Activated CD8-positive, alpha-beta T cell treated with anti-CD3 and anti-CD28 coated beads, Interleukin-2, amount 10 ng/mL, durations not matched to agents 7 days and 5 days (primary cell): ENCODE measurements around the gene ABCA5. TPM values are rescaled to one million over a fixed set of nuclear protein-coding genes. Genes with fewer than 3 reads are reported as not detected.
A peak's percentile ranks its signal among the peaks of the same experiment; 100 is the strongest.

ENCODE experiments used
- ATAC-seq: fragments of 150-1000 bp; cut with Tn5 transposase; one replicate; pipeline ENCODE4 v1.10.0; 2021; ENCODE audit warnings: moderate library complexity
- CTCF ChIA-PET: fragments of 350-600 bp; sonication (Branson Sonifier 250); formaldehyde crosslinking; loops from one replicate; lab custom pipeline; 2021; ENCODE audit warnings: antibody characterized with exemption; lab: Charles Lee
- POLR2A ChIA-PET: fragments of 350-600 bp; sonication (Branson Sonifier 250); formaldehyde crosslinking; loops from one replicate; lab custom pipeline; 2021; ENCODE audit warnings: antibody characterized with exemption; lab: Charles Lee
- DNase-seq: peaks from one replicate; pipeline ENCODE4 v3.0.0-alpha.2; 2020
- H3K27ac Mint-ChIP-seq: one replicate; pipeline ENCODE4 v1.8.0; 2021; ENCODE audit warnings: mild to moderate bottlenecking, mixed read lengths
- H3K27me3 Mint-ChIP-seq: one replicate; pipeline ENCODE4 v1.8.0; 2021; ENCODE audit warnings: low read depth, mixed read lengths
- H3K36me3 Mint-ChIP-seq: one replicate; pipeline ENCODE4 v1.8.0; 2021; ENCODE audit warnings: low read depth, mixed read lengths
- H3K4me1 Mint-ChIP-seq: one replicate; pipeline ENCODE4 v1.8.0; 2021; ENCODE audit warnings: low read depth, mixed read lengths
- H3K4me3 Mint-ChIP-seq: one replicate; pipeline ENCODE4 v1.8.0; 2021; ENCODE audit warnings: mild to moderate bottlenecking, mixed read lengths
- H3K9me3 Mint-ChIP-seq: one replicate; pipeline ENCODE4 v1.8.0; 2022; ENCODE audit warnings: mixed read lengths; ENCODE audit not compliant: insufficient read depth
- total RNA-seq, 2 experiments: library from RNA; stranded (reverse); gene quantifications; one replicate each; pipeline ENCODE4 v1.2.3, GENCODE V29; 2021

Gene ABCA5
- total RNA-seq: 10 to 100 TPM; 11.1 to 14.5 TPM

- CTCF ChIA-PET: interaction anchor here (1.1 to 1.6 kb wide), 4 partner anchors 9 to 88 kb away, joined by 3 to 5 read pairs (median 5); partner anchors contain the start of gene MAP2K6
- H3K4me1 Mint-ChIP-seq: peaks cover 22% of the 10 kb centered on the region
Observed at GRCh38 chr17:69327060-69327831, at the start of gene ABCA5. ABCA5 (minus strand) TSS chr17:69327133; CDS start chr17:69314415, 12,718 bp downstream.

GRCh38 chr17:69375229-69375628 lies 48.3 kb upstream of the ABCA5 start:
- POLR2A ChIA-PET: no interaction called here
- peaks cover 2% of the 10 kb centered on the region for H3K27me3 Mint-ChIP-seq

More at GRCh38 chr17:69327060-69327831, at the start of gene ABCA5:
- DNase-seq (peak; percentile 90), ATAC-seq (peak; percentile 98)
- POLR2A ChIA-PET: interaction anchor here (0.9 to 1.7 kb wide), 3 partner anchors 14 to 93 kb away, joined by 3 to 7 read pairs (median 4); partner anchors contain the start of gene MAP2K6
- H3K27me3 Mint-ChIP-seq: peaks cover 13% of the 10 kb centered on the region
- no peaks in the 10 kb centered on the region for H3K9me3 Mint-ChIP-seq
- no peaks in the 10 kb centered on the region for H3K36me3 Mint-ChIP-seq
- H3K27ac Mint-ChIP-seq: peak within 1 kb of the TSS; percentile 92
- H3K4me3 Mint-ChIP-seq: peak within 1 kb of the TSS; percentile 96

GRCh38 chr17:69373069-69373468 lies 46.1 kb upstream of the ABCA5 start:
- no peak overlapping the region for H3K27ac Mint-ChIP-seq
- H3K27me3 Mint-ChIP-seq: peaks cover 7% of the 10 kb centered on the region
- POLR2A ChIA-PET: no interaction called here
- H3K9me3 Mint-ChIP-seq: no peaks in the 10 kb centered on the region
- peaks cover 9% of the 10 kb centered on the region for H3K4me1 Mint-ChIP-seq
- H3K36me3 Mint-ChIP-seq: no peaks in the 10 kb centered on the region
- CTCF ChIA-PET: no interaction called here
- no peak overlapping the region for H3K4me3 Mint-ChIP-seq
- no peak for ATAC-seq
- no peak for DNase-seq

More at GRCh38 chr17:69375229-69375628, 48.3 kb upstream of the ABCA5 start:
- ATAC-seq: no peak
- H3K9me3 Mint-ChIP-seq: no peaks in the 10 kb centered on the region
- H3K4me3 Mint-ChIP-seq: no peak overlapping the region
- no peak overlapping the region for H3K27ac Mint-ChIP-seq
- H3K4me1 Mint-ChIP-seq: peaks cover 9% of the 10 kb centered on the region
- H3K36me3 Mint-ChIP-seq: no peaks in the 10 kb centered on the region
- DNase-seq: peak; percentile 38
- CTCF ChIA-PET: no interaction called here

GRCh38 chr17:69367298-69367697 lies 40.4 kb upstream of the ABCA5 start:
- H3K4me1 Mint-ChIP-seq: peaks cover 9% of the 10 kb centered on the region
- peak overlapping the region; percentile 6 for H3K27ac Mint-ChIP-seq
- no peak overlapping the region for H3K4me3 Mint-ChIP-seq
- no peaks in the 10 kb centered on the region for H3K9me3 Mint-ChIP-seq
- H3K27me3 Mint-ChIP-seq: peaks cover 7% of the 10 kb centered on the region
- DNase-seq: peak; percentile 21
- ChIA-PET POLR2A (no interaction called here), CTCF (interaction anchor here (2.5 kb wide), 1 partner anchor 28 kb away, joined by 10 read pairs; no protein-coding TSS in a partner anchor)
- no peak for ATAC-seq
- no peaks in the 10 kb centered on the region for H3K36me3 Mint-ChIP-seq

- H3K9me3 Mint-ChIP-seq: no peaks in the 10 kb centered on the region
- H3K4me1 Mint-ChIP-seq: peaks cover 12% of the 10 kb centered on the region
- H3K36me3 Mint-ChIP-seq: no peaks in the 10 kb centered on the region
- H3K27me3 Mint-ChIP-seq: peaks cover 2% of the 10 kb centered on the region
- no peak overlapping the region for H3K27ac Mint-ChIP-seq
- ChIA-PET POLR2A (no interaction called here), CTCF (no interaction called here)
- ATAC-seq (no peak), DNase-seq (no peak)
- H3K4me3 Mint-ChIP-seq: no peak overlapping the region
Observed at GRCh38 chr17:69363488-69364210, 36.7 kb upstream of the ABCA5 start.

- no peak for DNase-seq
- no peak for ATAC-seq
- H3K9me3 Mint-ChIP-seq: no peaks in the 10 kb centered on the region
- H3K4me3 Mint-ChIP-seq: no peak overlapping the region
- ChIA-PET POLR2A (no interaction called here), CTCF (interaction anchor here (2.4 kb wide), 1 partner anchor 33 kb away, joined by 12 read pairs; no protein-coding TSS in a partner anchor)
- H3K4me1 Mint-ChIP-seq: peaks cover 3% of the 10 kb centered on the region
- no peak overlapping the region for H3K27ac Mint-ChIP-seq
- H3K27me3 Mint-ChIP-seq: peaks cover 2% of the 10 kb centered on the region
- H3K36me3 Mint-ChIP-seq: no peaks in the 10 kb centered on the region
Observed at GRCh38 chr17:69361156-69361555, 34.2 kb upstream of the ABCA5 start.

GRCh38 chr17:69358688-69359596 lies 32.0 kb upstream of the ABCA5 start:
- Mint-ChIP-seq H3K36me3 (no peaks in the 10 kb centered on the region), H3K9me3 (no peaks in the 10 kb centered on the region), H3K27me3 (peaks cover 5% of the 10 kb centered on the region), H3K4me1 (peaks cover 3% of the 10 kb centered on the region), H3K4me3 (no peak overlapping the region), H3K27ac (no peak overlapping the region)
- ChIA-PET POLR2A (interaction anchor here (0.6 kb wide), 1 partner anchor 481 kb away, joined by 7 read pairs; no protein-coding TSS in a partner anchor), CTCF (interaction anchor here (1.2 to 1.4 kb wide), 5 partner anchors 25 to 165 kb away, joined by 3 to 9 read pairs (median 3); no protein-coding TSS in a partner anchor)
- ATAC-seq: no peak
- DNase-seq: peak; percentile 38

GRCh38 chr17:69357701-69358100 lies 30.8 kb upstream of the ABCA5 start:
- DNase-seq (no peak), ATAC-seq (no peak)
- Mint-ChIP-seq H3K4me1 (peaks cover 3% of the 10 kb centered on the region), H3K27me3 (peaks cover 8% of the 10 kb centered on the region), H3K9me3 (no peaks in the 10 kb centered on the region), H3K36me3 (no peaks in the 10 kb centered on the region), H3K27ac (no peak overlapping the region), H3K4me3 (no peak overlapping the region)
- ChIA-PET POLR2A (no interaction called here), CTCF (interaction anchor here (1.4 kb wide), 1 partner anchor 37 kb away, joined by 3 read pairs; no protein-coding TSS in a partner anchor)

- Mint-ChIP-seq H3K27me3 (peaks cover 15% of the 10 kb centered on the region), H3K27ac (no peak overlapping the region), H3K36me3 (no peaks in the 10 kb centered on the region), H3K9me3 (no peaks in the 10 kb centered on the region), H3K4me1 (peaks cover 3% of the 10 kb centered on the region), H3K4me3 (no peak overlapping the region)
- ChIA-PET CTCF (interaction anchor here (1.4 kb wide), 1 partner anchor 38 kb away, joined by 3 read pairs; no protein-coding TSS in a partner anchor), POLR2A (no interaction called here)
- no peak for ATAC-seq
- no peak for DNase-seq
Observed at GRCh38 chr17:69356625-69357024, 29.7 kb upstream of the ABCA5 start.

GRCh38 chr17:69350911-69351310 lies 24.0 kb upstream of the ABCA5 start:
- Mint-ChIP-seq H3K4me3 (no peak overlapping the region), H3K9me3 (no peaks in the 10 kb centered on the region), H3K27me3 (peaks cover 18% of the 10 kb centered on the region), H3K27ac (no peak overlapping the region), H3K36me3 (no peaks in the 10 kb centered on the region), H3K4me1 (no peaks in the 10 kb centered on the region)
- ATAC-seq (no peak), DNase-seq (no peak)
- ChIA-PET POLR2A (no interaction called here), CTCF (no interaction called here)

GRCh38 chr17:69348429-69348828 lies 21.5 kb upstream of the ABCA5 start:
- ATAC-seq: no peak

More at GRCh38 chr17:69348429-69348828, 21.5 kb upstream of the ABCA5 start:
- no peak for DNase-seq
- H3K4me1 Mint-ChIP-seq: no peaks in the 10 kb centered on the region
- POLR2A ChIA-PET: no interaction called here
- H3K9me3 Mint-ChIP-seq: no peaks in the 10 kb centered on the region
- H3K27ac Mint-ChIP-seq: no peak overlapping the region
- H3K4me3 Mint-ChIP-seq: no peak overlapping the region
- CTCF ChIA-PET: no interaction called here
- H3K27me3 Mint-ChIP-seq: peaks cover 15% of the 10 kb centered on the region
- H3K36me3 Mint-ChIP-seq: no peaks in the 10 kb centered on the region
